ENCODE results near the gene PLA2G12A. TPM values are rescaled to one million over a fixed set of nuclear protein-coding genes. Genes with fewer than 3 reads are reported as not detected.

PLA2G12A gene
- total RNA-seq, 1 experiment from 2014 or later = 37.9 TPM

DNA sequence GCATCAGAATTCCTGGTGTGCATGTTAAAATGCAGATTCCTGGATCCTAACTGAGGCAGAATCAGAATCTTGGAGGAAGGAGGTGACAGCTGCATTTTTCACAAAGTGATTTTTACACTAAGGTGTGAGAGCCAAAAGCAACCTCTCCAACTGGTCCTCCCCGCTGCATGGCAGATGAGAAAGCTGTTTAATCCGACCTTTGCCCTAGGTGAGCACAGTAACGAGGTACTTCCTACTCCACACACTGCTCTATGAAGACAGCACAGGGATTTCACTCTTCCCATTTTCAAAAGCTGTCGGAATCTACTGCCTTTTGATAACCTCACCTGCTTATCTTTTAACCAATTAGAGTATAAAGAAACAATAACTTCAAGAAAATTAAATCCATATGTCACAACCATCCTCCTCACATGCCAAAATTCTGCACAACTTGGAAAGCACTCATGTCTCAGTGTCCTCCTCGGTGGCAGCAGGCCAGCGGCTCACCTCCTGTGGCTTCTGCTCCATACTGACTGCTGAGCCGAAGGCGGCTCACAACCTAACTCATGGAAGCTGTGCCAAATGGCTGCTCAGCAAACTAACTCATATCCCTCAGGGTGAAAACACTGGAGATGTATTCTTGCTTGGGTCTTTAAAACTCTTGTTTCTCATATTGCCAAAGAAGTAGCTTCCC lies 30.2 kb downstream of the PLA2G12A start:
- no peaks in the 10 kb centered on the region for H3K9me2 ChIP-seq (ENCODE audit: insufficient read depth)
- no peak for TF ChIP-seq POLR2AphosphoS5 (IDR thresholded peaks at IDR 0.05; ENCODE audit: low read depth, low read length)
- no peak for TF ChIP-seq SRF (IDR thresholded peaks at IDR 0.05; ENCODE audit: low read depth)
- TF ChIP-seq, protein P1, sequence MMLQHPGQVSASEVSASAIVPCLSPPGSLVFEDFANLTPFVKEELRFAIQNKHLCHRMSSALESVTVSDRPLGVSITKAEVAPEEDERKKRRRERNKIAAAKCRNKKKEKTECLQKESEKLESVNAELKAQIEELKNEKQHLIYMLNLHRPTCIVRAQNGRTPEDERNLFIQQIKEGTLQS (IDR thresholded peaks at IDR 0.05) = no peak
- no peak for TF ChIP-seq YY1 (IDR thresholded peaks at IDR 0.05; ENCODE audit: extremely low read depth, insufficient replicate concordance, low read depth, low read length)
- ATAC-seq (no peak), DNase-seq (ENCODE audit: low read depth, low spot score) (no peak)
- RAD21 ChIA-PET (ENCODE audit: low non-redundant PET in 1 of 2, low total read pairs in 2 of 2, uncharacterized antibody in 2 of 2, unreplicated experiment in 2 of 2) = no interaction called here
- no peak overlapping the region for H3K27ac ChIP-seq (ENCODE audit: low read depth, low read length)
- intact Hi-C loops (cut with micrococcal nuclease) = loop anchor here (5.0 to 10.0 kb wide), 4 partner anchors 103 to 278 kb away; partner anchors contain the start of genes CFI and GAR1
- no peaks in the 10 kb centered on the region; a peak in 1 of 4 replicates for H3K36me3 ChIP-seq (ENCODE audit: control insufficient read depth in 1 of 2, insufficient read depth in 2 of 2, low read length in 2 of 2)
- H3K4me2 ChIP-seq (ENCODE audit: low read length) = no peak overlapping the region
- no peaks in the 10 kb centered on the region for H3K79me2 ChIP-seq (ENCODE audit: insufficient read depth, low read length)
- H3K4me3 ChIP-seq (replicated peaks in 1 of 2; ENCODE audit: low read depth in 1 of 2, low read length in 2 of 2) = no peak overlapping the region
- H3K4me1 ChIP-seq (ENCODE audit: control insufficient read depth in 1 of 2, insufficient read depth in 2 of 2, low read length in 2 of 2) = peaks cover 13 to 21% of the 10 kb centered on the region in 2 experiments; a peak in 3 of 4 replicates
- CTCF ChIA-PET = no interaction called here
- POLR2A ChIA-PET = no interaction called here
- H3K9ac ChIP-seq (ENCODE audit: low read length) = no peak overlapping the region
- no peaks in the 10 kb centered on the region for H4K20me1 ChIP-seq (ENCODE audit: insufficient read depth)
- H3K27me3 ChIP-seq (ENCODE audit: insufficient read depth, low read length) = no peaks in the 10 kb centered on the region
- BruUV-seq (replicated peaks) = no TSS peak
- H2AFZ ChIP-seq (ENCODE audit: low read depth, low read length, poor library complexity, severe bottlenecking) = no peak overlapping the region
- no peaks in the 10 kb centered on the region for H3K9me3 ChIP-seq (ENCODE audit: control insufficient read depth in 1 of 2, insufficient read depth in 1 of 2, low read depth in 1 of 2, low read length in 2 of 2)

DNA sequence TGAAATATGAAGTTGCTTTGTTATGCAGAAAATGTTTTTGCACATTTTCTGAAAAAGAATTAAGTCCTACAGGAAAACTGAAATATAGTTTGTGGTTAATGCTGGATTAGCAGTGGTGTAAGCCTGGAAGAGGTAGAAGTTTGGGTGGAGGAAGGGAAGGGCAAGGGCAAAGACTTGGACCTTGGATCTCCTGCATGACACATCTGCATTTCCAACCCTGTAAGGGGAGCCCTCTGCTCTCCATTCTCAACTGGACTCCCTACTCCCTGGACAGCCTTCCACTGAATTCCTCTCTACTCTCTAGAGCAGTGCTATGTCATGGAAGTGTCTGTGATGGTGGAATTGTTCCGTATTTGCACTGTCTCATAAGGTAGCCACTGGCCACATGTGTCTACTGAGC lies 31.2 kb downstream of the PLA2G12A start:
- Histone ChIP-seq H3K4me3 (replicated peaks in 1 of 2; ENCODE audit: low read depth in 1 of 2, low read length in 2 of 2) (no peak overlapping the region), H3K9me2 (ENCODE audit: insufficient read depth) (no peaks in the 10 kb centered on the region), H3K27ac (ENCODE audit: low read depth, low read length) (no peak overlapping the region), H3K9me3 (ENCODE audit: control insufficient read depth in 1 of 2, insufficient read depth in 1 of 2, low read depth in 1 of 2, low read length in 2 of 2) (no peaks in the 10 kb centered on the region), H2AFZ (ENCODE audit: low read depth, low read length, poor library complexity, severe bottlenecking) (no peak overlapping the region), H3K36me3 (ENCODE audit: control insufficient read depth in 1 of 2, insufficient read depth in 2 of 2, low read length in 2 of 2) (peaks cover 0 to 5% of the 10 kb centered on the region in 2 experiments; a peak in 2 of 4 replicates), H4K20me1 (ENCODE audit: insufficient read depth) (no peaks in the 10 kb centered on the region), H3K4me2 (ENCODE audit: low read length) (no peak overlapping the region), H3K4me1 (ENCODE audit: control insufficient read depth in 1 of 2, insufficient read depth in 2 of 2, low read length in 2 of 2) (peaks cover 6 to 12% of the 10 kb centered on the region in 2 experiments; a peak in 3 of 4 replicates), H3K27me3 (ENCODE audit: insufficient read depth, low read length) (no peaks in the 10 kb centered on the region), H3K79me2 (ENCODE audit: insufficient read depth, low read length) (no peaks in the 10 kb centered on the region), H3K9ac (ENCODE audit: low read length) (no peak overlapping the region)
- TF ChIP-seq POLR2AphosphoS5 (IDR thresholded peaks at IDR 0.05; ENCODE audit: low read depth, low read length) = no peak
- no peak for TF ChIP-seq RAD21 (IDR thresholded peaks at IDR 0.05; ENCODE audit: low read depth)
- no peak for TF ChIP-seq YY1 (IDR thresholded peaks at IDR 0.05; ENCODE audit: extremely low read depth, insufficient replicate concordance, low read depth, low read length)
- no peak for TF ChIP-seq SRF (IDR thresholded peaks at IDR 0.05; ENCODE audit: low read depth)
- TF ChIP-seq, protein P2, sequence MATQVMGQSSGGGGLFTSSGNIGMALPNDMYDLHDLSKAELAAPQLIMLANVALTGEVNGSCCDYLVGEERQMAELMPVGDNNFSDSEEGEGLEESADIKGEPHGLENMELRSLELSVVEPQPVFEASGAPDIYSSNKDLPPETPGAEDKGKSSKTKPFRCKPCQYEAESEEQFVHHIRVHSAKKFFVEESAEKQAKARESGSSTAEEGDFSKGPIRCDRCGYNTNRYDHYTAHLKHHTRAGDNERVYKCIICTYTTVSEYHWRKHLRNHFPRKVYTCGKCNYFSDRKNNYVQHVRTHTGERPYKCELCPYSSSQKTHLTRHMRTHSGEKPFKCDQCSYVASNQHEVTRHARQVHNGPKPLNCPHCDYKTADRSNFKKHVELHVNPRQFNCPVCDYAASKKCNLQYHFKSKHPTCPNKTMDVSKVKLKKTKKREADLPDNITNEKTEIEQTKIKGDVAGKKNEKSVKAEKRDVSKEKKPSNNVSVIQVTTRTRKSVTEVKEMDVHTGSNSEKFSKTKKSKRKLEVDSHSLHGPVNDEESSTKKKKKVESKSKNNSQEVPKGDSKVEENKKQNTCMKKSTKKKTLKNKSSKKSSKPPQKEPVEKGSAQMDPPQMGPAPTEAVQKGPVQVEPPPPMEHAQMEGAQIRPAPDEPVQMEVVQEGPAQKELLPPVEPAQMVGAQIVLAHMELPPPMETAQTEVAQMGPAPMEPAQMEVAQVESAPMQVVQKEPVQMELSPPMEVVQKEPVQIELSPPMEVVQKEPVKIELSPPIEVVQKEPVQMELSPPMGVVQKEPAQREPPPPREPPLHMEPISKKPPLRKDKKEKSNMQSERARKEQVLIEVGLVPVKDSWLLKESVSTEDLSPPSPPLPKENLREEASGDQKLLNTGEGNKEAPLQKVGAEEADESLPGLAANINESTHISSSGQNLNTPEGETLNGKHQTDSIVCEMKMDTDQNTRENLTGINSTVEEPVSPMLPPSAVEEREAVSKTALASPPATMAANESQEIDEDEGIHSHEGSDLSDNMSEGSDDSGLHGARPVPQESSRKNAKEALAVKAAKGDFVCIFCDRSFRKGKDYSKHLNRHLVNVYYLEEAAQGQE (IDR thresholded peaks at IDR 0.05; ENCODE audit: low read depth) = no peak
- TF ChIP-seq CEBPB (IDR thresholded peaks at IDR 0.05; ENCODE audit: low read depth) = no peak
- no peak for TF ChIP-seq ZNF274 (IDR thresholded peaks at IDR 0.05; ENCODE audit: low read depth, low read length)
- TF ChIP-seq EZH2phosphoT487 (IDR thresholded peaks at IDR 0.05; ENCODE audit: borderline replicate concordance) = no peak
- no peak for TF ChIP-seq JUND (IDR thresholded peaks at IDR 0.05)
- TF ChIP-seq POLR2A (IDR thresholded peaks at IDR 0.05; ENCODE audit: borderline replicate concordance, extremely low read depth, insufficient read depth, insufficient read length) = no peak
- TF ChIP-seq EGR1 (IDR thresholded peaks at IDR 0.05; ENCODE audit: low read depth) = no peak
- TF ChIP-seq, protein P3, sequence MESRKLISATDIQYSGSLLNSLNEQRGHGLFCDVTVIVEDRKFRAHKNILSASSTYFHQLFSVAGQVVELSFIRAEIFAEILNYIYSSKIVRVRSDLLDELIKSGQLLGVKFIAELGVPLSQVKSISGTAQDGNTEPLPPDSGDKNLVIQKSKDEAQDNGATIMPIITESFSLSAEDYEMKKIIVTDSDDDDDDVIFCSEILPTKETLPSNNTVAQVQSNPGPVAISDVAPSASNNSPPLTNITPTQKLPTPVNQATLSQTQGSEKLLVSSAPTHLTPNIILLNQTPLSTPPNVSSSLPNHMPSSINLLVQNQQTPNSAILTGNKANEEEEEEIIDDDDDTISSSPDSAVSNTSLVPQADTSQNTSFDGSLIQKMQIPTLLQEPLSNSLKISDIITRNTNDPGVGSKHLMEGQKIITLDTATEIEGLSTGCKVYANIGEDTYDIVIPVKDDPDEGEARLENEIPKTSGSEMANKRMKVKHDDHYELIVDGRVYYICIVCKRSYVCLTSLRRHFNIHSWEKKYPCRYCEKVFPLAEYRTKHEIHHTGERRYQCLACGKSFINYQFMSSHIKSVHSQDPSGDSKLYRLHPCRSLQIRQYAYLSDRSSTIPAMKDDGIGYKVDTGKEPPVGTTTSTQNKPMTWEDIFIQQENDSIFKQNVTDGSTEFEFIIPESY (IDR thresholded peaks at IDR 0.05; ENCODE audit: extremely low read depth, insufficient replicate concordance, low read length) = no peak
- no peak for TF ChIP-seq SP1 (IDR thresholded peaks at IDR 0.05; ENCODE audit: low read depth)
- CTCF ChIA-PET = no interaction called here
- DNase-seq (ENCODE audit: low read depth, low spot score) (no peak), ATAC-seq (no peak)
- RAD21 ChIA-PET (ENCODE audit: low non-redundant PET in 1 of 2, low total read pairs in 2 of 2, uncharacterized antibody in 2 of 2, unreplicated experiment in 2 of 2) = no interaction called here
- intact Hi-C loops (cut with micrococcal nuclease) = no loop called here
- POLR2A ChIA-PET = no interaction called here
- BruUV-seq (replicated peaks) = no TSS peak

All from HCT116 (cell line).